Measurements from ENCODE around the gene FGFR3.
"Not testable (repeated sequence)": the region's sequence is repeated elsewhere in the genome, so short reads cannot be mapped to it uniquely, and the experiment has no call there.

Gene FGFR3

DNA sequence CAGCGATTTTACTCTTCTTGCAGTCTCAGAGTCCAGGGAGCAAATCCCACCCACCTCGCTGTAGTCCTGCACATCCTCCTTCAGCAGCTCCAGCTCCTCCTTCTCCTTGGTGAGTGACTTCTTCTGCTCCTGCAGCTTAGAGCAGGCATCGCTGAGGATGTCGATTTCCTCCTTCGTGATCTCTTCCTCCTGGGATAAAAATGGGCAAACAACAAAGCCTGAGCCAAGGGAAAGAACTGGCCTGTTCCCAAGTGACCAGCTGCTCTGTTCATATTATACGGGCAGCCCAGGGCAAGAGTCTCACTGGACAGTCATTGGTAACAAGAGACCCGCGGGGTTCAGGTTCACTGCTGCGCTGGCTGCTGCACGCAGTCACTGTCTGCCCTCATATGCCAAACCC lies 26.2 kb downstream of the FGFR3 start:
- no peak for DNase-seq (ENCODE audit: low spot score)

DNA sequence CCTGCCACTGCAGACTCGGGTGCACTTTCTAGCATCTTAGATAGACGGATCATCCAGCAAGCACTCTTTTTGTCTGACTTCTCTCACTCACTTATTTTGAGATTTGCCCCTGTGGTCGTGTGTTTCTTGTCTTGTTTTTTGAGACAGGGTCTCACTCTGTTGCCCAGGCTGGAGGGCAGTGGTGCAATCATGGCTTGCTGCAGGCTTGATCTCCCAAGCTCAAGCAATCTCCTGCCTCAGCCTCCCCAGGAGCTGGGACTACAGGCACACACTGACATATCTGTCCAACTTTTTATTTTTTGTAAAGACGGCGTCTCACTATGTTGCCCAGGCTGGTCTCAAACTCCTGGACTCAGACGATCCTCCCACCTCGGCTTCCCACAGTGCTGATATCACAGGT lies 26.7 kb downstream of the FGFR3 start:
- no peak for DNase-seq (ENCODE audit: low spot score)

DNA sequence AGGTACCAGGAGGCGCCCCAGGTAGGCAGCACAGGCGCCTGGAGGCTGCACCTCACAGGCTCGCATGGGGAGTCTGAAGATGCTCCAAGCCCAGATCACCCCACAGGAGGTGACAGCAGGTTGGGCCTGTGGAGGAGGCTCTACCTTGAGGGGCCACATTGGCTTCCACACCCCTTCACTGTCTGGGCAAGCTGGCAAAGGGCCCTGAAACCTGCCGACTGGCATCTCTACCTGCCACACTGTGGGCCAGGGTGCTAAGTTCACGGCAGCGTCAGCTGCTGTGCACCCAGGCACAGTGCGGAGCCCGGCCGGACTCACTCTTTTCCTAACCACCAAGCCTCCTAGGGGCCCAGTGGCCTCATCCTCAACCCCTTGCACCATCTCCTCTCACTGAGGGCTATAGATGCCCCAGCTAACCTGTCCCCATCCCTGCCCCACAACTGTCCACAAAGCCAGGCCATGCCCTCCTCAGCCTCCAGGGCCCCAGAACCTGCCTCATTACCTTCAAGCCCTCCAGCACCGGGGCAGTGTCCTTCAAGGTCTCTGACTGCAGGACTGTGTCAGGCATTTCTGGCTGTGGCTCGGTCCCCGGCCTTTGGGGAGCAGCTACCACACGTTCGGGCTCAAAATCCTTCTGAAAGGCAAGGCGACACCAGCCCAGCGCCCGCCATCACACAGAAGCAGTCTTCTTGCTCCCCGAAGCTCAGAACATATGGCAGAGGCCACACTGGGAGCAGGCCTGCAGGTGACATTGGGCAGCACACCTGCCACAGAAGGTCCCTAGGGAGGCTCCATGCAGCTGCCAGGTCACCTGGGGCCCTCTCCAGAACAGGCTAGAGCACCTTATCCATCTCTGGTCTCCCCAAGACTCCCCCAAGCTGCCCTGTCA lies 28.8 kb downstream of the FGFR3 start:
- DNase-seq (ENCODE audit: low spot score): no peak

DNA sequence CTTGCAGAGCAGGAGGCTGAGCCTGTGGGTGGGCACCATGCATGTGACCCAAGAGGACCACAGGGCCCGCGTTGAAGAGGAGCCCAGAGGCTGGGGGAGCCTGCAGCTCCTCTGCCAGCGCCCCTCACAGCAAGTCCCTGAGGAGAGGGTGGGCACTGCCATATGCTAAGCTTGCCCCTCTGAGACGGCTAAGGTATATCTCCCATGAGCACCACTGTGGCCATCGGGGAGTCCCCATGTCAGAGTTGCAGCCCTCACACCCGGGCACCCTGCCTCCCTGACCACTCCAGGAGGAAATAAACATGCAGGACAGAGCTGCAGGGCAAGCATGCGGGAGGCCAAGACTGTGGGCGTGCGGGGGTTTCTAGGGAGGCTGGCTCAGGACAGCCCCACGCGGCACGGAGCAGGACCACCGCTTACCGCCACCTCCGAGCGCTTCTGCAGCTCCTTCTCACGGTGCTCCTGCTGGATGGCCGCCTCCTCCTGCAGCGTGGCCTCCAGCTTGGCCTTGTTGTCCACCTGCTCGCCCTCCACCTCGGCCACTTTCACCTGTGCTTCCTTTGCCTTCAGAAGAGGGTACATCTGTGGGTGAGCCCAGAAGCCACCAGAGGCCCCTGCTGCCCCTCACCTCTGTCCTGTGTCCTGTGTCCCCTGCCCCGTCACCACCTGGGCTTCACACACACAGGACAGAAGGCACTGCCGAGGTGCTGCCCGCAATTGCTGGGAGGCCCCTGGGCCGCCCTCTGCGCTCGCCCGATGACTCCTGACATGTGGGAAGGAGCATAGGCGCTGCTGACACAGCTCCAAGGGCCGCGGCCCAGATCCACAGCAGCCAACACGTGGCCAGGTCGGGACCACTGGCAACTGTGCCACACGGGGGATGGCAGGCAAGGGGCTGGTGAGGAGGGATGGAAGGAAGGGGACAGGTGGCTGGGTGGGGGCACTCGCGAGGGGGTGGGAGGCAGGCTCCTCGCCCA lies 29.8 kb downstream of the FGFR3 start:
- DNase-seq (ENCODE audit: low spot score): no peak

DNA sequence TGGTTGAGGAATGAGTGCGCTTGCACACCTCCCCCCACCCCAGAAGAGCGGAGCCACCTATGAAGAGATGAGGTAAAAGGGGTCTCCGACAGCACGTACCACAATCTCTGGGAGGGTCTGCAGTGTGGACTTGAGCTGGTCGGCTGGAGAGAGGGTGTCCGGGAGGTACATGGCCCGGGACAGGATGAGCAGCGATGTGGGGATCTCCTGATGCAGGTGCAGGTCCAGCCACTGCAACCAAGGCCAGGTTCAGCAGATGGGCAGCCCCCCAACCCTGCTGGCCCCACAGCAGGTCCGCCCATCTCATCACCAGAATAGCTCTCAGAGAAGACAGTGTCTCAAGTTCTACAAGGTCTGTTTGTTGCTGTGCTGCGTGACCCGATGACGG lies 30.4 kb downstream of the FGFR3 start:
- no peak for DNase-seq (ENCODE audit: low spot score)

DNA sequence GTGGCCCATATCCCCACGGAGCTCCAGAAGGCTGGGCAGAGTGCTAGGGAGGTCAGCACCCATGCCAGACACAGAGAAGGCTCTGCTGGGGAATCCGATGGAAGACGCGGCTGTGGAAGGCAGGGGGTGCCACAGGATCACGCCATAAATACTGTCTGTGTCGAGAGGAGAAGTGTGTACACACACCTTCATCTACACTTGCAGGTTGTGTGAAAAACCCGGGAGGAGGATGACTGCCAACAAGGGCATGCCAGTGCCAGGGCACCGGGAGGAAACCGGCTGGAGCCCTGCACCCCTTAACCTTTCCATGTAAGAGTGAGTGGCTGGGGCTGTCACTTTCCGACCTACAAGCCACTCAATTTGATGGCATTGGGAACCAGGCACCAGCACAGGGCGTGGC lies 31.7 kb downstream of the FGFR3 start:
- DNase-seq (ENCODE audit: low spot score): no peak

DNA sequence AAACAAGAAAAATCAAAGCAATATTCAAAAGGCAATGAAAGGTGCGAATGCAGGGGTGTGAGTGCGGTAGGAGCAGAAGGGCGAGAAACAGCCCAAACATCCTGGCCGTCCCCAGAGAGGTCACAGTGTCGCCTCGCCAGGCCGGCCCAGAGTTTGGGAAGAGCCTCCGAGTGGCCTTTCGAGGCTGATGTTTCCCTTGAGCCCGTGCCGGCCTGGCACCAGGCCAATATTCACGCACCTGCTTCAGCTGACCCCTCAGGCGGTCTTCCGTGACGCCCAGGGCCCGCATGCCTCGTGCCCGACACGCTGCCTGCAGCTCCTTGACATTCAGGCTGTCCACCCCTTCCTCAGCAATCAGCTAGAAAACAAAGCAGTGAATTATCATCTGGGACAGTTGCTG lies 32.2 kb downstream of the FGFR3 start:
- DNase-seq (ENCODE audit: low spot score): no peak

DNA sequence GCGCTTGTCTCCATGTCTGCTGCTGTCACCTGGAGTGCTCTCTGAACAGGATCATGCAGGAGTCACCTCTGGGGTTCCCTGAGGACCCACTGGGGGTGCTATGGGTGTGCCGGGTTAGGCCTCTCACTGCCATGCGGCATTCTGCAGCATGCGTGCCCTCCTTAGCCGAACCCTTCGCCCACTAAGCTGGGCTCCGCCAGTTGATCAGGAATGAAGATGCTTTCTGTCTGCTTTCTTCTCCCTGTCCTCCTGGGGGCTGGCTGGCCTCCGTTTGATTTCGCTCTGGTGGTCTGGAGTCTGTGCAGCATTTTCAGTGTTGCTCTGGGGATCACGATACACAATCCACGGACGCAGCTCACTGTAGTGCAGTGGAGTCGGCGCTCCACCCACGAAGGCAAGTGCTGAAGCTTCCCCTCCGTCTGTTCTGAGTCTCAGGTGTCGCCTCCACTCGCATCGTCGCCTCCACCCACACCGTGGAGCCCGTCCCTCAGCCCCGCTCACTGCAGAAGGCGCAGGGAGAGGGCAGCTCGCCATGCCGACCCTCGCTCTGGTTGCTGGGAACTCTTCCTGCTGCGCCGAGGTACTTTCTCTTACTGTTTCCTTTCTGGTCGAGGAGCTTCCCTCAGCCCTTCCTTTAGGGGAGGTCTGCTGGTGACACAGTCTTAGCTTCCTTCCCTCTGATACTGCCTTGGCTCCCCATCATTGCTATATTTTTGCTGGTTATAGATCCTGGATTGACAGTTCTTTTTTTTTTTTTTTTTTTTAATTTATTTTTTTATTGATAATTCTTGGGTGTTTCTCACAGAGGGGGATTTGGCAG lies 33.6 kb downstream of the FGFR3 start:
- DNase-seq (ENCODE audit: low spot score): no peak

DNA sequence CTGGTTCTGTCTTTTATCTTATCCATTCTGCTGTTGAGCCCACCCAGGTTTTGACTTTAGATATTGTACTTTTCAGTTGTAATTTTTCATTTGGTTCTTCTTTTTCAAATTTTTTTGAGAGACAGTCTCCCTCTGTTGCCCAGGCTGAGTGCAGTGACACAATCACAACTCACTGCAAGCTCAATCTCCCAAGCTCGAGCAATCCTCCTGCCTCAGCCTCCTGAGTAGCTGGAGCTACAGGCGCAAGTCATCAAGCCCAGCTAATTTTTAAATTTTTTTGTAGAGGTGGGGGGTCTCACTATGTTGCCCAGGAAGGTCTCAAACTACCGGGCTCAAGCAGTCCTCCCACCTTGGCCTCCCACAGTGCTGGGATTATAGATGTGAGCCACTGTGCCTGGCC lies 37.1 kb downstream of the FGFR3 start:
- DNase-seq (ENCODE audit: low spot score): no peak

DNA sequence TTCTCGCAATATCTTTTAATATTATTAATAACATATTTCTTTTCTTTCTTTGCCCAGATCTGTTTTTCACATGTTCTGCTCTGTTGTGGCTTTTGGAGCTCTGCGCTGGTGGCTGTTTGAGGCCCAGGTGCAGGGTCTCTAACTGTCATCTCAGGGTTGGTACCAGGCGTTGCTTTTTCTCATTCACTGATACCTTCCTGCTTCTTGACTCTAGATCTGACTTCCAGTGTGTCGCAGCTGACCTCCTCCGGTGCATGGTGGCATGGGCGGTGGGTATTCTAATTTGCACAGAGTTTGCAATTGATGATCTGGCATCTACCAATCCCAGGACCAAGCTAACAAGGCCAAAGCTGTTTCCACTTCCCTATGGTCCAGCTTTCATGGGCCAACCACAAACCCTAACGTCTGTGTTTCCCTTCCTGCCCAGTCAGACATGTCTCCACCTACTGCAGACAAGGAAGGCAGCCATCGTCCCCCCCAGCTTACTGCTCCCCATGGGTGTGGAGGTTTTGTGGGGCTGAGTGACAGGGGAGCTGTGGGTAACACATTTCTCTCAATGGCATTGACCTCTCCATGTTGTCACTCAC lies 37.6 kb downstream of the FGFR3 start:
- no peak for DNase-seq (ENCODE audit: low spot score)

DNA sequence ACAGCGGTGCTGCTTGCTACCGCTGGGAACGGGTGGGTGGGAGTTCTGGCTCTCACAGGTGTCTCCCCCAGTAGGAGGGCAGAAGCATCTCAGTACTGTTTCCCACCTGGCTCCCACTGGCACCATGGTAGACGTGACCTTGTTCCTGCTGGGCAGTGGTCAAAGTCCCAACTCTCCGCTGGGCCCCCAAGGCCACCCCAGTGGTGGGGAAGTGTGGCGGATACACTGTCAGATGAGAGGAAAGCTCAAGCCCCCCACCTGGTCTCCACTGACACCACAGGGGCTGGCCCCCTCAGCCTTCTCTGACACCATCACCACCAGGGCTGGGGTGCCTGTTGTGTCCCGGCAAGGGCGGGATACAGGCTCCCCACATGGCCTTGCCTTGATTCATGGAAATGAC lies 38.2 kb downstream of the FGFR3 start:
- DNase-seq (ENCODE audit: low spot score): no peak

DNA sequence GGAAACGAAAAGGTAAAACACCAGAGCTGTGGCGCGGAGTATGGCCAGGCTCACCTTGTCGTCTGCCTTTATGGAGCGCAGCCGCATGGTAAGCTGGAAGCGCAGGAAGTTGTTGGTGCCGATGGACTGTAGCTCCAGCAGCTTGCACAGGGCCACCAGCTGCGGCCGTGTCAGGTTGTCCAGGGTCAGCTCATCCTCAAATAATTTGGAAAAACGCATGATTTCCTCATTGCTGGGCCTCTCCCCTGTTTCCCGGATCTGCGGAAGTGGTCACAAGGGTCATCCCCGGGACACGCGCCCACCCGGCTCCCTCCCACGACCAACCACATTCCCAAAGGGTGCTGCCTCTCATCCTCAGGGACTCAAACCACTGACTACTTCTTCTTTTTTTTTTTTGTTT lies 39.6 kb downstream of the FGFR3 start:
- no peak for DNase-seq (ENCODE audit: low spot score)

DNA sequence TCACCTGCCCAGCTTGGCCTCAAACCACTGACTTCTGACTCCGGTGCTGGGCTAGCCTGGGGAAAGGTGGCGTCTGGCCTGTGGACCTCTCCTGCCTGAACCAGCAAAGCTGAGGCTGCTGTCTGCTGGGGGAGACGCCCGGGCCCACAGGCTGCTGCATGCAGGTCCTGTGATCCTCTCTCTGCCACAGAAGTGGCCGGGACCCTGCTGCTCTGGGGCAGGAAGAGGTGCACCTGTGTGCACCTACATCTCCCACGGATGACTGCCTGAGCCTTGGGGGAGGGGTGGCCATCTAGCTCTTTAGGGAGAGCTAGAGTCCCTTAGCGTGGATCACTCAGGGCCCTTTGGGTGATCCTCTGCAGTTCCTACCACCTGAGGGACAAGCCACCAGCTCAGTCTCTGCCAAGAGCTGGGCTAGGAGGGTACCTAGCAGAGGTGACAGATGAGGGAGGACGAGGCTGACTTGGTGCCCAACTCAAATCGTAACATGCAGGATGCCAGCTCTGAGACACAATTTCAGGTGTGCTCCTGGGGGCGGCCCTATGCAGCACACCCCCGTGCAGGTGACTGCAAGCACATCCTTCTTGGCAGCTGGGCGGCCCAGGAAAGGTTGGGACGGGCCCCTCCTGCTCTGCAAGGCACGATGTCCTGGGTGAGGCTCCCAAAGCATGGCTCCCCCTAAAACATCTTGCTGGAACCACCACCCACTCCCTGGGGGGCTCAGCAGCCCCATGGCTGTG lies 40.4 kb downstream of the FGFR3 start:
- no peak for DNase-seq (ENCODE audit: low spot score)

DNA sequence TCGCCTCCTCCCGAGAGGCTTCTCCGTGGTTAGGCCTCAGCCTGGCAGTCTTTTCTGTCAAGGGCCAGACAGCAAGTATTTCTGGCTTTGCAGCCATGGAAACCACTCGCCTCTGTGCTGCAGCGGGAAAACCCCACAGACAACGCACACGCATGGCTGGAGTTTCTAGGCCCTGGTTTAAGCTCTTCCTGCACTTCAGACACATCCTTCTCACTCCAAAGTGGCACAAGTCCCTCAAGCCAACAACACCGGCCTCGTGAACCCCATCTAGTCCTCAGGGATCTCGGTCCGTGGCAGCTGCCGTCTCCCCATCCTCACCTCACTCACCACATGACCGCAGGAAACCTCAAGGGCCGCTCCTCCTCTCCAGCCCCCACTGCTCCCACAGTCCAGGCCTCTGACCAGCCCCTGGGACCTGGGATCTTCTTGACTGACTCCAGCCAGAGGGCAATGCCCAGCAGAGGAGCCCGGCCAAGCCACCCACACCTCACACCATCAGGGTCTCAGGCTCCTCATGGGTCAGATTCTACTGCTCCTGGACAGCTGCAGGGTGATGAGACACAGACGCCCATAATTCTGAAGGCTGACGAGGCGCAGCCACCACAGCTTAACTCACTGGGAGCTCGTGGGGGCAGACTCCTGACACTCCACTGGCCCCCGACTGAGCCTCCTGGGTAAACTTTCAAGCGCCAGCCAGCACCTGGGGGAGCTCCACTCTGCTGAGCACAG lies 41.1 kb downstream of the FGFR3 start:
- no peak for DNase-seq (ENCODE audit: low spot score)

DNA sequence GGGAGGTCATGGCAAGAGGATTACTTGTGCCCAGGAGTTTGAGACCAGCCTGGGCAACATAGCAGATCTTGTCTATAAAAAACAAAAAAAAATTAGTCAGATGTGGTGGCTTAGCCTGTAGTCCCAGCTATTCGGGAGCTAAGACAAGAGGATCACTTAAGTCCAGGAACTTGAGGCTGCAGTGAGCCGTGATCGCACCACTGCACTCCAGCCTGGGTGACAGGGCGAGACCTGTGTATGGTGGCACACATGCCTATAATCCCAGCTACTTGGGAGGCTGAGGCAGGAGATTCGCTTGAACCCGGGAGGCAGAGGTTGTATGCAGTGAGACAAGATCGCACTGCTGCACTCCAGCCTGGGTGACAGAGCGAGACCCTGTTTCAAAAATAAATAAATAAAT lies 42.7 kb downstream of the FGFR3 start:
- DNase-seq (ENCODE audit: low spot score): not testable (repeated sequence)

DNA sequence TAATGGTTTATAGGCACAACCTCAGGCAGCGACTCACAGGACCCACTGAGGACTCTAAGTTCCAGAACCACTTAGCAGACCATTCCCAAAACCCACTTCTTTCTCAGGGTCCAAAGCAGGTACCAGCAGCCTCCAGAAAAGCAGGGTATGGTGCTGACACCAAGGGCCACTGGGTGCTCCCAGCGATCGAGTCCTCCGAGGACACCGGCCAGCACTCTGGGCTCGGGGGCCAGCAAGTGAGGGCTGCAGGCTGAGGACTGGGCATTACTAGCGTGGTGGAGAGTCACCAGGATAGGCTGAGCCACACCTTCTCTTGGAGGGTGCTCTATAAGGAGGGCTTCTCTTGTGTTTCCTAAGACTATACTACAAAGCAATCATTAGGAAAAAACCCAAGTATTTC lies 43.6 kb downstream of the FGFR3 start:
- no peak for DNase-seq (ENCODE audit: low spot score)

DNA sequence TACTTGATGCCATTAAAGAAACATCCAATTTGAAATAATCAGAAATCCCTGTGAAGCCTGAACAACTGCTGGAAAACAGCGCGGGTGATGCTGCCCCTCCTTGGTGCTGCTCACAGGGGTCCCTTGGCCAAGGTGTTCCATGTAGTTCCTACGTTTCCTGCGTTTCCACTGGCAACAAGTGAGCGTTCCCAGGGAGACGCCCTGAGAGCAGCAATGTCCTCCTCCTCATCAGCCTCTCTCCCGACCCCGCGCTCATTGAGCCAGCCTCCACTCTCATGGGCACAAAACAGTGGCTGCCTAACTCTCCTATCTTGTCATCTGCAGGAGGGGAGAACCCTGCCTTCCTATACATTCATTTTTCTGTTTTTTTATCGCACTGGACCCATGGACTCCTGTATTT lies 44.0 kb downstream of the FGFR3 start:
- DNase-seq (ENCODE audit: low spot score): no peak

DNA sequence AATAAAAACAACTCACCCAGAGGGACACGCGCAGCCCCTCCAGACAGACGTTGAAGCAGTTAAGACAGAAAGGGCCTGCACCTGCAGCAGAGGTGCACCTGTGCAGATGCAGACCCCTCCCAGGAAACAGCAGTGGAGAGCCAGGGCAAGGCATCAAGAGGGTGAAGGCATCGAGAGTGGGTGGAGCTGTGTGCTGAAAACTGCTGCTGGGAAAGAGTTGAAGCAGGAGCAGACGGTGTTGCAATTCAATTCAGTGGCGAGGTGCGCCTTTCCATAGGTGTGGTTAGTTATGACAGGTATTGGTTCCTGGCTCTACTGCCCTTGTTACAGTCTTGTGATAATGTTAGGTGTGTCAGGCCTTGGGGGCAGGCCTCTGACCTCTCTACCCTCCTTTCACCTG lies 46.2 kb downstream of the FGFR3 start:
- no peak for DNase-seq (ENCODE audit: low spot score)

DNA sequence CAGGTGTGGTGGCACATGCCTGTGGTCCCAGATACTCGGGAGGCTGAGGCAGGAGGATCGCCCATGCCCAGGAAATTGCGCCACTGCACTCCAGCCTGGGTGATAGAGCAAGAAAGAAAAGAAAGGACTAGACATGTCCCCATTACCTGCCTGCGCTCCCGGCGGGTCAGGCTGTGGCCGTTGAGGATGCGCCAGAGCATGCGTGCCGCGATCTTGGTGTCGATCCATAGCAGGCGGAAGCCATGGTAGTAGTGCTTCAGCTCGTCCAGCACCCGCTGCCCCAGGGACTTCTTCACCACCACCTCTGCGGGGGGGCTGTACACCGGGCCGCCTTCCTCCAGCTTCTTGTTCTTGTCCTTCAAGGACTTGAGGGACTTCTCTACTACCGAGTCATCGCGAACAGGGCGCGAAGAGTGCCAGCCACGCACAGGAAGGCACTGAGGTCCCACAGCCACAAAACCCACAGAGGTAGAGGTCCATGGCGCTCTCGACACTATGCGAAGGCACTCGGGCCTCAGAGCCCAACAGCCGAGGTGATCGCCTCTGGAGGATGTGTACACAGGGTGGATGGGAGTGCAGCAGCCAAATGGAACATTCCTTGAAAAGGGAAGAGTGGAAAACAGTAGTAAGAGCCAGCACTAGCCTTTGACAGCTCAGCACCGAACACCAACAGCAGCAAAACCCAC lies 48.3 kb downstream of the FGFR3 start:
- DNase-seq (ENCODE audit: low spot score): no peak

DNA sequence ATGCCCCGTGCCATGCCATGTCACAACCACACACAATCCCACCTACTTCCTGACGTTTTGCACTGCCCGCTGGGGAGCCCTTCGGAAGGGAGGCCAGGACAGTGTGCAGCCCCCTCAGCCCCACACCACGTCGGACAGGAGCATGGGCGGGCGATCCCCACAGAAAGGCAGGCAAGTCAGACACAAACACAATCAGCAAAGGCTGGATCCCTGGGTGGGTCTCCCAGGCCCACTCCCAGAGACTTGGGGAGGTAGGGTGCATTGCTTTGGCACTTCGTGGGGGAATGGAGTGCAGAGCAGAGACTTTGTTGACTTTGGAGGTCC lies 48.8 kb downstream of the FGFR3 start:
- DNase-seq (ENCODE audit: low spot score): no peak
